Activated T-cell treated with anti-CD3 and anti-CD28 coated beads for 24 hours (primary cell): Measurements from ENCODE around the gene ANAPC1.
"Not testable (repeated sequence)": the region's sequence is repeated elsewhere in the genome, so short reads cannot be mapped to it uniquely, and the experiment has no call there.

ENCODE experiments used
- DNase-seq: peaks from one replicate; pipeline ENCODE4 v3.0.0-alpha.2; 2020; ENCODE audit warnings: low read depth

ANAPC1 gene, protein sequence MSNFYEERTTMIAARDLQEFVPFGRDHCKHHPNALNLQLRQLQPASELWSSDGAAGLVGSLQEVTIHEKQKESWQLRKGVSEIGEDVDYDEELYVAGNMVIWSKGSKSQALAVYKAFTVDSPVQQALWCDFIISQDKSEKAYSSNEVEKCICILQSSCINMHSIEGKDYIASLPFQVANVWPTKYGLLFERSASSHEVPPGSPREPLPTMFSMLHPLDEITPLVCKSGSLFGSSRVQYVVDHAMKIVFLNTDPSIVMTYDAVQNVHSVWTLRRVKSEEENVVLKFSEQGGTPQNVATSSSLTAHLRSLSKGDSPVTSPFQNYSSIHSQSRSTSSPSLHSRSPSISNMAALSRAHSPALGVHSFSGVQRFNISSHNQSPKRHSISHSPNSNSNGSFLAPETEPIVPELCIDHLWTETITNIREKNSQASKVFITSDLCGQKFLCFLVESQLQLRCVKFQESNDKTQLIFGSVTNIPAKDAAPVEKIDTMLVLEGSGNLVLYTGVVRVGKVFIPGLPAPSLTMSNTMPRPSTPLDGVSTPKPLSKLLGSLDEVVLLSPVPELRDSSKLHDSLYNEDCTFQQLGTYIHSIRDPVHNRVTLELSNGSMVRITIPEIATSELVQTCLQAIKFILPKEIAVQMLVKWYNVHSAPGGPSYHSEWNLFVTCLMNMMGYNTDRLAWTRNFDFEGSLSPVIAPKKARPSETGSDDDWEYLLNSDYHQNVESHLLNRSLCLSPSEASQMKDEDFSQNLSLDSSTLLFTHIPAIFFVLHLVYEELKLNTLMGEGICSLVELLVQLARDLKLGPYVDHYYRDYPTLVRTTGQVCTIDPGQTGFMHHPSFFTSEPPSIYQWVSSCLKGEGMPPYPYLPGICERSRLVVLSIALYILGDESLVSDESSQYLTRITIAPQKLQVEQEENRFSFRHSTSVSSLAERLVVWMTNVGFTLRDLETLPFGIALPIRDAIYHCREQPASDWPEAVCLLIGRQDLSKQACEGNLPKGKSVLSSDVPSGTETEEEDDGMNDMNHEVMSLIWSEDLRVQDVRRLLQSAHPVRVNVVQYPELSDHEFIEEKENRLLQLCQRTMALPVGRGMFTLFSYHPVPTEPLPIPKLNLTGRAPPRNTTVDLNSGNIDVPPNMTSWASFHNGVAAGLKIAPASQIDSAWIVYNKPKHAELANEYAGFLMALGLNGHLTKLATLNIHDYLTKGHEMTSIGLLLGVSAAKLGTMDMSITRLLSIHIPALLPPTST (N-terminal part only)

DNA sequence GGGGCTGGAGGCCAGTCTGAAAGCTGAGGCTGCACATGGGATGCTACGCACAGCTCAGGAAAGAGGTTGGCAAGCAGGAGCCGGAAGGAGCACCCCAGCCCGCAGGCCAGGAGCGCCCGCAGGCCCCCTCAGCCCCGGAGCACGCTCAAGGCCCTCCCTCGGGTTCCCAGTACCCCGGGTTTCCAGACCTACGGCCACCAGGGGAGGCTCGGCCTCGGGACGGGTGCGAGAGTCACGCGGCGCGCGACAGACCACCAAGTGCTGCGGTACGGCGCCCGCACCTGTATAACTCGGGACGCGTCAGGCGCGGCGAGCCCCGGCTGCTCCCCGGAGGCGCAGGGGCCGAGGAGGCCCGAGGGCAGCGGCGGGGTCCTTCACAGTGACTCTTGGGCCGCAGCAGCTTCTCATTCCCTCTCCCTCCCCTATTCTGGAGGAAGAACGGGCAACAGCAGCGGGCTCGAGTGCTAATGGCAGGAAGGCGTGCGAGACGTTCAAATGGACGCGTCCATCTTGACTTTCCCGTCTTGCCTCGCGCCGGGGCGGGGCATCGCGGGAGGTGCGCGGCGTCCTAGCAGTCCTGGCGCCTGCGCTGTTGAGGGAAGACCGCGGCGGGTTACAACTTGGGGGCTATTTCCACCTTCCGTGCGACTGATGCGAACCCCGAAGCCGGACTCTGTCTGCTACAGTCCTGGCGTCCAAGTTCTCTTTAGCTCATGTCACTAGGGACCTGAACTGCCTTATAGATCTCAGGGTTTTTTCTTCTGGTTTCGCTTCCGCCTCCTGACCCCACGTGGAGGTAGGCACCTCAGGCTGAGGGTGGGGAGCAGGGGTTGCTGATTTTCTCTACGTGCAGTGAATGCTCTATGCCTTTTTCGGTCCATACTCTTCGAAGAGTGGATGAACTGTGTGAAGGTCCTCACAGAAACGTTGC, at the start of gene ANAPC1:
Gene ANAPC1 (minus strand): TSS at position 533 of the 931 bp plus-strand sequence. CDS start 3,368 bp downstream, outside the sequence.
- DNase-seq, result peak; percentile 84

DNA sequence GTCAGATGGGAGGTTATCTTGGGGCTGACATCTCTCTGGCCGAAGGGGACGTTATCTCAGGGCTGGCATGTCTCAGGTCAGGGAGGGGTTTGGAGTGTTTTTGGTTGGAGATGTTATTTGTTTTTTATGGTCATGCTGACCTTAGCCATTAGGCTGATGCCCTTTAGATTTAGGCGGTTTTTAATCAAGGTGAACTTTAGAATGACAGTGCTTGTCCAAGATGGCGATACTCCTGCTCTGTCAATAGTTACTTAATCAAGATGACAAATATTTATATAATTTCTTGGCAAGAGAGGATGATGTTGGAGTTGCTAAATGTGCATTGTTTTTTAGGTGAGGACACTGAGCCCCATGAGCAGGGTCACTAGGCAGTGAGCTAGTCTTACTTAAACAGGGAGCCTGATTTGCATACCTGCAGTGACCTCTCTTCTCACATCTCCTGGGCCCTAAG, 48.9 kb upstream of the ANAPC1 start:
- no peak for DNase-seq

DNA sequence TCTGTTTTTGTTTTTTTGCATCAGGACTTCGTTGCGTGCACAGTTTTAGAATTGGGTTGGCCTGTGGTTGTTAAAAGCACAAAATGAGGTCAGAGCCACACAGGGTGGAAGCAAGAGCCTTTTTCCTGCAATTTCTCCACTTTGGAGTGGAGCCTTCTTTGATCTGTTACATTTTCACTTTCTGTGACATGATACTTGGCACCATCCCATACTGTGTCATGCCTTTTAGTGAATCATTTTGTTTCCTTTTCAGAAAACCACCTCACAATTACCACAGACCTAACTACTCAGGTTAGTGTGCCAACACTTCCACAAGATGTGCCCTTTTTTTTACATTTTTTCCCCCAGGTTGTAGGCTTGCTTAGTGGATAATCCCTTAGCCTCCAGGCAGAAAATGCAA, 46.9 kb upstream of the ANAPC1 start:
- DNase-seq, result no peak

GRCh38 chr2:111930409-111930808, 46.4 kb upstream of the ANAPC1 start:
- DNase-seq, result no peak

GRCh38 chr2:111927723-111928122, 43.7 kb upstream of the ANAPC1 start:
- DNase-seq, result no peak

DNA sequence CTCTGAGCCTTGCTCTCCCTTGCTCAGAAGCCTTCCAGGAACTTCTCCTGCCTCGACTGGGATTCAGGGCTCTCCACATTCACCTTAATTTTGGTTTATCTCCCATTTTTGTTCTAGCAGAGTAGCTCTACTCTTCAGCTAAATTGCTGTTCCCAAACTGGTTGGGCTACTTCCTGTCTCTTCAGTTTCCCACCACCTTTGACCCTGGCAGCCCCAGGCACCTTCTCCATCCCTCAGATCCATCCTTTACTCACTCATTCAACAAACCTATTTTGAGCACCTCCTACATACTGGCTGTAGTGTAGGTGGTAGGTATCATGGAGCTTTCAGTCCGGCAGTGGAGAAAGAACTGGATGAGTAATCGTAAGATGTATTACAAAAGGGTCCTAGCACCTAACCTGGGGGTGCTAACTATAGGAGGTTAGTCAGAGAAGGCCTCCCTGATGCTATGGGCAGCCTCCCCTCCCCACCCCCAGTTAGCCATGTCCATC, 40.7 kb upstream of the ANAPC1 start:
- DNase-seq, result no peak

DNA sequence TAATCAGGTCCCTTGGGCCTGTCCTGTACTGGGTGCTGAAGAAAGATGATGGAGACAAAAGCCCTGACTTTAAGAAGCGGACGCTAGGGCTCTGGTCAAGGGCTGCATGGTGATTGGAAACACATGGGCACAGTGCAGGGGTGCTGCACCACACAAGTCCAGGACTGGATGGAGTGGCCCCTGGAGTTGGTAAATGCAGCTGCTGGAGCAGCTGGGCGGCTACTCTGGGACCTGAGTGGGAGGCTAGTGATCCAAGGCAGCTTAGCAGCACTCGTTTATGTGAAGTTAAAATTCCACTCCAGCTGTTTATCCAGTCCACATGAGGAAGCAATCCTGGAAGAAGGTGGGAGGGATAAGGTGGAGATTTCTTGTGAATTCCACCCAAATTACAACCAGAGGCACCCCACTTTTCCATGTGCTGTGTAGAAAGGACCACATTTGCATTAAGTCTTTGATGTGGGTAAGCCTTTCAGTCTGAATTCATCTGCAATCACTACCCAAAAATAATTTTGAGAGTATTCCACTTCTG, 39.3 kb upstream of the ANAPC1 start:
- no peak for DNase-seq

DNA sequence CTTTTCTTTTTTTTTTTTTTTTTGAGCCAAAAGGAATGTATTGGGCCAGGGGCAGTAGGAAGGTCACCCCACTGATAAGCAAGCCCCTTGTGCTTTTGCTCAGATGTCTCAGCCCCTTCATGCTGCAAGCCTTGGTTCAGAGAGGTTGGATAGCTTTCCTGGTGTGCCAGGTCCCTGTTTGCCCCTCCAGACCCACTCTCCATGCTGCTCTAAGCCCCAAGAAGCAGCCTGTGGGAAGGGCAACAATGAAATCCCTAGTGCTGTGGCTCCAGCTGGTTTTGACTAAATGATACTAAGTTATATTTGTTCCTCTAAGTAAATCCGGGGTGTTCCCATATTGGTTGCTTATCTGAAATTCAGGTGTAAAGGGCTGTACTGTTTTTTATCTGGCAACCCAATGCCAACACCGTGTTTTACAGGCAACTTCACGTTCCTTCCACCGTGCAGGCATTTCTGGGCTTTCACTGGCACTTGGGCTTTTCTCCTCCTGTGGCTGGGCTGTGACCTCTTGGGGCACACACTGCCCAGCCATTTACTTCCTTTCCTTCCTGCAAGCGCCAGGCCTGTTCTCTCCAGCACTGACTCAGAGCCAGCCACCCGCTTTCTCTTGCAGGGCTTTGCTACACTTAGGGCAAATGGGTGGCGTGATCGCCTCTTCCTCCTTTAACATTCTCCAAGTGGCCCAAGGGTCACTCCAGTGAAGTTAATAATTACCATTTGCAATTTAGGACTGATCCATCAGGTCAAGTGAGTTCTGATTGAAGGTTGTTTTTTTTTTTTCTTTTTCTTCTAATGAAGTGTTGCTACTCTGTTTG, 36.0 kb upstream of the ANAPC1 start:
- DNase-seq, result no peak

DNA sequence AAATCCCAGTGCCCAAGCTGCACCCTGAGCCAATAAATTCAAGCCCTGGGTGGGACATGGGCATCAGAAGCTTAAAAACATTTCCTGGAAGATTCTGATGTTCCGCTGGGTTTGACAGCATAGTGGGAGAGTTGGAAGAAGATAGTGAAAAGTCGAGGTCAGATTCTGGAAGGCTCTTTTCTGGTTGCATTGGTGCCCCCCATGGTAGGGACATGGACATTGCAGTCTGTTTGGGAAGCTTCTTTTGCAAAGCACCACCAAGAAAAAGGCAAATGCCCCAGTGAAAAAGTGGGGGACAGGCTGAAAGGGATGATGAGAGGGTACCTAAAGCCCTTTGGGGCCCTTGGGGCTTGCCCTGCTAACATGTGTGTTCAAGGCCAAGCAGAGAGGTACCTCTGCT, 35.4 kb upstream of the ANAPC1 start:
- DNase-seq, result no peak

DNA sequence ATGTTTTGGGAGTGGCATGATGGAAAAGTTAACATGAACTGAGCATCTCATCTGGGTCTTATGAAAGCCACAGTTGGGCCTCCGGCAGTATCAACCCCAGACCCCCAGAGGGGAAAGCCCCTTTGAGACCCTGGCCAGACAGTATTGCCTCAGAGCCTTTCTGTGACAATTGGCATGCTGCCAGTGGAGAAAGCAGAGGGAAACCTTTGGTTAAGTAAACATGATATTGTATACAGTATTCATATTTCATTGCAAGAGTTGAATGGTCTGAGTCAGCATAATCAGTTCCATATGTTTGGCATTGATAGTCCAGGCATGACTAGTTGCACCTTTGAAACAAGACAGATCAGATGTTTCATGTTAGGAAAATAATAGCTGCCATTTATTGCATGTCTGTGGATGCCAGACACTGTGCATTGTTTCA, 34.4 kb upstream of the ANAPC1 start:
- no peak for DNase-seq

DNA sequence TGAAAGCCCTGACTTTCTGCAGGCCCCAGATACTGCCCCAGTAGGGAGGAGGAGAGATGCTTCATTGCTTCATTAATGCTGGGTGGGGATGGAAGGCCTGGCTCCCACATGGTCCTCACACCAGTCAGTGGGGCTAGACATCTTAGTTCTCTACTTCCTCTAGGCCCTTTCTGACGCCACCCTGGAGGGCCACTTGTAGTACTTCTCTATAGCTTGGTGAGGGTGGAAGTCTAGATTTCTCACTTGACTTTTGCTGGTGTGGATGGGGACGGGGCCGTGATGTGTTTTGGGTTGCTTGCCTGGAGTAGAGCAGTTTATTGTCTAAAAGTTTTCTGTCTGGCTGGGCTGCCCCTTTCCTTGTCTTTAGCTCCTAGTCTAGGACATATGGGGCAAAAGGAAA, 33.1 kb upstream of the ANAPC1 start:
- no peak for DNase-seq

- no peak for DNase-seq
Observed at GRCh38 chr2:111912547-111912946, 28.6 kb upstream of the ANAPC1 start.

GRCh38 chr2:111911295-111911977, 27.4 kb upstream of the ANAPC1 start:
- DNase-seq, result not testable (repeated sequence)

- no peak for DNase-seq
Observed at GRCh38 chr2:111910609-111911277, 26.8 kb upstream of the ANAPC1 start.

- not testable (repeated sequence) for DNase-seq
Observed at GRCh38 chr2:111909997-111910396, 26.0 kb upstream of the ANAPC1 start.

DNA sequence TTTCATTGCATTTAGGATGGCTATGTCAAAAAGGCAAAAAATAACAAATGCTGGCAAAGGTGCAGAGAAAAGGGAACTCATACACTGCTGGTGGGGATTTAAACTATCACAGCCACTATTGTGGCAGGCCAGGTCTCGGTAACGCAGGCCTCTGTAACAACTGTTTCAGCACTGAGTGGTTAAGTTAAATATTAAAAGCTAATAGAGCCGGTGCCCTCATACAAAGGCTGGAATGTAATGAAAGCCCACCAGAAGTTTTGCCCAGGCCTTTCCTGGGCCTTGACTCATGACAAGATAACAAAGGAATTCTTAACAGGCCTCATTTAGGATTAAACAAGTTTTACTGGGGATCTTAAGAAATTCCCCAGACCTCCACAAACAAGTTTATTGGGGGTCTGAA, 25.1 kb upstream of the ANAPC1 start:
- no peak for DNase-seq

DNA sequence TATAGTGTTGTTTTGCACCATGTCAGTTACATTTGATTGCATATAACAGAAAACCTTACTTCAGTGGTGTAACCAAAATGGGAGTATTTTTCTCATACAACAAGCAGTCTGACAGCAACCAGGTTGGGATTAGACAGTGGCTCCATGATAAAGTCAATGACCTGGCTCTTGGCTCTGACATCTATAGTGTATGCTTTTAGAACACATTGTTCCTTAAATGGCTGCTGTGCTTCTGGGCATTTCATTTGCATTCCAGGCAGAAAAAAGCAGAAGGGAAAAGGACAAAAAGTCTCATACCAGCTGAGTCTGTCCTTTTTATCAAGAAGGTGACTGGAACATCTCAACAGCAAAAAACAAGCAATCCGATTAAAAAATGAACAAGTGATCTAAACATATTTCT, 24.6 kb upstream of the ANAPC1 start:
- no peak for DNase-seq

- DNase-seq, result no peak
Observed at GRCh38 chr2:111905990-111906735, 22.2 kb upstream of the ANAPC1 start.
